NB4 (cell line): ENCODE data around the gene DTNBP1.

Experiments
- DNase-seq: peaks from one replicate; pipeline ENCODE4 v3.0.0; 2010; ENCODE audit warnings: low read depth
- H3K4me3 ChIP-seq: one replicate; pipeline ENCODE4 v1.5.1; 2011; ENCODE audit warnings: mild to moderate bottlenecking, low read depth, low read length, moderate library complexity
- CTCF ChIP-seq: IDR thresholded peaks from one replicate; pipeline ENCODE4 v1.5.1; 2012; ENCODE audit warnings: low read depth, low read length
- MAX ChIP-seq: IDR thresholded peaks from 2 replicates; pipeline ENCODE4 v1.6.1; 2011; ENCODE audit warnings: low read depth, low read length
- MYC ChIP-seq: IDR thresholded peaks from 2 replicates; pipeline ENCODE4 v1.6.1; 2011; ENCODE audit warnings: low read depth, low read length
- POLR2A ChIP-seq: IDR thresholded peaks from 2 replicates; pipeline ENCODE4 v1.6.1; 2011; ENCODE audit warnings: mild to moderate bottlenecking; ENCODE audit not compliant: insufficient read length; ENCODE audit errors: extremely low read depth

Gene DTNBP1

GRCh38 chr6:15501826-15502445 lies 160.9 kb downstream of the DTNBP1 start:
- DNase-seq, result no peak
- TF ChIP-seq POLR2A, result no peak
- no peak for TF ChIP-seq CTCF
- no peak for TF ChIP-seq MAX
- no peak for TF ChIP-seq MYC
- H3K4me3 ChIP-seq, result no peak overlapping the region

- H3K4me3 ChIP-seq, result no peak overlapping the region
- peak; percentile 32 for DNase-seq
- TF ChIP-seq MAX, result no peak
- no peak for TF ChIP-seq CTCF
- TF ChIP-seq POLR2A, result no peak
- TF ChIP-seq MYC, result no peak
These were observed 161.7 kb downstream of the DTNBP1 start for GRCh38 chr6:15500901-15501825.

GRCh38 chr6:15500078-15500740 lies 162.6 kb downstream of the DTNBP1 start:
- TF ChIP-seq MAX (no peak), CTCF (no peak), MYC (no peak), POLR2A (no peak)
- no peak overlapping the region for H3K4me3 ChIP-seq
- DNase-seq, result no peak

GRCh38 chr6:15499591-15499990 lies 163.2 kb downstream of the DTNBP1 start:
- H3K4me3 ChIP-seq, result no peak overlapping the region
- no peak for DNase-seq
- no peak for TF ChIP-seq POLR2A
- TF ChIP-seq MYC, result no peak
- no peak for TF ChIP-seq CTCF
- TF ChIP-seq MAX, result no peak

- no peak overlapping the region for H3K4me3 ChIP-seq
- no peak for DNase-seq
- TF ChIP-seq CTCF (no peak), MYC (no peak), MAX (no peak), POLR2A (no peak)
These were observed 163.7 kb downstream of the DTNBP1 start for GRCh38 chr6:15499125-15499524.
